GM18511 (cell line): Measurements from ENCODE around the gene TYW1B.
"Not testable (repeated sequence)": the region's sequence is repeated elsewhere in the genome, so short reads cannot be mapped to it uniquely, and the experiment has no call there.

Experiments
- ATAC-seq: cut with Tn5 transposase; IDR thresholded peaks from one replicate; pipeline ENCODE4 v1.9.1; 2021; ENCODE audit warnings: mild to moderate bottlenecking, moderate library complexity; ENCODE audit not compliant: unreplicated experiment

TYW1B gene

GRCh38 chr7:72760602-72761001 lies 67.4 kb downstream of the TYW1B start:
- ATAC-seq: no peak

- no peak for ATAC-seq
Measured at GRCh38 chr7:72754312-72754711, 73.7 kb downstream of the TYW1B start.

GRCh38 chr7:72753781-72754180 lies 74.2 kb downstream of the TYW1B start:
- ATAC-seq: no peak

- ATAC-seq: not testable (repeated sequence)
Measured at GRCh38 chr7:72753229-72753628, 74.8 kb downstream of the TYW1B start.

GRCh38 chr7:72751978-72752377 lies 76.0 kb downstream of the TYW1B start:
- ATAC-seq: no peak

GRCh38 chr7:72751378-72751777 lies 76.6 kb downstream of the TYW1B start:
- no peak for ATAC-seq

GRCh38 chr7:72748649-72749048 lies 79.4 kb downstream of the TYW1B start:
- ATAC-seq: not testable (repeated sequence)

- ATAC-seq: not testable (repeated sequence)
Measured at GRCh38 chr7:72744244-72744926, 83.6 kb downstream of the TYW1B start.

- not testable (repeated sequence) for ATAC-seq
Measured at GRCh38 chr7:72743801-72744200, 84.2 kb downstream of the TYW1B start.

- ATAC-seq: not testable (repeated sequence)
Measured at GRCh38 chr7:72739716-72740115, 88.3 kb downstream of the TYW1B start.

GRCh38 chr7:72735855-72736254 lies 92.1 kb downstream of the TYW1B start:
- not testable (repeated sequence) for ATAC-seq

GRCh38 chr7:72730815-72731214 lies 97.2 kb downstream of the TYW1B start:
- ATAC-seq: not testable (repeated sequence)

- not testable (repeated sequence) for ATAC-seq
Measured at GRCh38 chr7:72730384-72730783, 97.6 kb downstream of the TYW1B start.

GRCh38 chr7:72729130-72729529 lies 98.9 kb downstream of the TYW1B start:
- not testable (repeated sequence) for ATAC-seq

GRCh38 chr7:72722694-72723093 lies 105.3 kb downstream of the TYW1B start:
- ATAC-seq: not testable (repeated sequence)

- not testable (repeated sequence) for ATAC-seq
Measured at GRCh38 chr7:72720890-72721289, 107.1 kb downstream of the TYW1B start.

- ATAC-seq: not testable (repeated sequence)
Measured at GRCh38 chr7:72717252-72717774, 110.7 kb downstream of the TYW1B start.

GRCh38 chr7:72711927-72712326 lies 116.1 kb downstream of the TYW1B start:
- not testable (repeated sequence) for ATAC-seq

GRCh38 chr7:72710983-72711382 lies 117.0 kb downstream of the TYW1B start:
- no peak for ATAC-seq

- ATAC-seq: no peak
Measured at GRCh38 chr7:72709909-72710308, 118.1 kb downstream of the TYW1B start.

GRCh38 chr7:72708371-72709050 lies 119.5 kb downstream of the TYW1B start:
- ATAC-seq: not testable (repeated sequence)

- ATAC-seq: no peak
Measured at GRCh38 chr7:72706521-72706920, 121.5 kb downstream of the TYW1B start.
